ENCODE measurements around the gene EGFL8.

DNA sequence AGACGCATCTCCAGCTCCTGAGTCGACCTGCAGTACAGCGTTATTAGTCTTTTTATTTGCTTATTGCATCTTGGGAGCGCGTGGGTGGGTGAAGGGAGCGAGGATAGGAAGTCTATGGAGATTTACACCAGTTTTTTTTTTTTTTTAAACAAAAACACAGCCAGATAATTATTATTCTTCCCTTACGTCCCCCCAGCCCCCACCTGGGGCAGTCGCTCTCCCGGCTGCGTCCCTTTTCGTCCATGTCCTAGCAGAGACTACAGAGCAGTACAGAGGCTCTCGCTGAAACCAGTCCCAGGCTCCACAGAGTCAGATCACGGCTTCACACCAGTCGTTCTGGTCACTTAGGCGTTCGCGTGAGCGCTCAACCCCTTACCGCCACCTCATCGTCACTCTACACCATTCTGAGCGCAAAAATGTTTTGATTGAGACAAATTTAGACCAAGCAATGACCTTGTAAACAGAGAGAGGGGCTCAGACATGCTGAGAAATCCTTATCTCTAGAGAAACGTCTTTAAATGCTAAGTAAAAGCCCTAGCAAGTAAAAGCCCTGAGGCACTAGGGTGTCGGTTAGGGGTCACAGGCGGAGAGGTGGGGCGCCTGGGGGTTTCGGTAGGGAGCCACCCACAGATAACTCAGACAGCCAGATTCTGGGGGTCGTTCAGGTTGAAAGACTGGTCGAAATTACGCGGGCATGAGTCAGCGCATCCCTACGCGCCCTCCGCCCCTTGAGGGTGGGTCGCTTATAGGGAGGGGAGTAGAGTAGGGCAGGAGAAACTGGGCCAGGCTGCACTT is 11.4 kb upstream of the EGFL8 start:
- TF ChIP-seq, protein P1, sequence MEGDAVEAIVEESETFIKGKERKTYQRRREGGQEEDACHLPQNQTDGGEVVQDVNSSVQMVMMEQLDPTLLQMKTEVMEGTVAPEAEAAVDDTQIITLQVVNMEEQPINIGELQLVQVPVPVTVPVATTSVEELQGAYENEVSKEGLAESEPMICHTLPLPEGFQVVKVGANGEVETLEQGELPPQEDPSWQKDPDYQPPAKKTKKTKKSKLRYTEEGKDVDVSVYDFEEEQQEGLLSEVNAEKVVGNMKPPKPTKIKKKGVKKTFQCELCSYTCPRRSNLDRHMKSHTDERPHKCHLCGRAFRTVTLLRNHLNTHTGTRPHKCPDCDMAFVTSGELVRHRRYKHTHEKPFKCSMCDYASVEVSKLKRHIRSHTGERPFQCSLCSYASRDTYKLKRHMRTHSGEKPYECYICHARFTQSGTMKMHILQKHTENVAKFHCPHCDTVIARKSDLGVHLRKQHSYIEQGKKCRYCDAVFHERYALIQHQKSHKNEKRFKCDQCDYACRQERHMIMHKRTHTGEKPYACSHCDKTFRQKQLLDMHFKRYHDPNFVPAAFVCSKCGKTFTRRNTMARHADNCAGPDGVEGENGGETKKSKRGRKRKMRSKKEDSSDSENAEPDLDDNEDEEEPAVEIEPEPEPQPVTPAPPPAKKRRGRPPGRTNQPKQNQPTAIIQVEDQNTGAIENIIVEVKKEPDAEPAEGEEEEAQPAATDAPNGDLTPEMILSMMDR (conservative IDR thresholded peaks at IDR 0.05; ENCODE audit: low read length), result no peak
- no peak for TF ChIP-seq EZH2phosphoT487 (IDR thresholded peaks at IDR 0.05; ENCODE audit: borderline replicate concordance)

All from Loucy (cell line).